Lung (tissue), 12 donors: ENCODE data around the gene LRP1B. TPM values are rescaled to one million over a fixed set of nuclear protein-coding genes. Genes with fewer than 3 reads are reported as not detected.

Experiments
- ATAC-seq: fragments of 200-7000 bp; cut with Tn5 transposase; one replicate; pipeline ENCODE4 v1.9.1; 2020; ENCODE audit warnings: moderate number of reproducible peaks; ENCODE audit not compliant: insufficient read depth, low FRiP score
- DNase-seq, 3 donors: peaks; one replicate each; pipeline ENCODE4 v3.0.0-alpha.2; 2013 to 2017
- H3K27ac ChIP-seq, 2 donors: one replicate each; pipeline ENCODE4 v1.5.1; 2013; ENCODE audit warnings: mild to moderate bottlenecking in 2 of 2, moderate library complexity in 2 of 2, control low read depth in 1 of 2, inconsistent platforms in 1 of 2, low read depth in 1 of 2, low read length in 1 of 2
- H3K27me3 ChIP-seq, 3 donors: one replicate each; pipeline ENCODE4 v1.5.1; 2013; ENCODE audit warnings: low read length in 2 of 3; ENCODE audit not compliant: control insufficient read depth in 3 of 3, insufficient read depth in 3 of 3
- H3K36me3 ChIP-seq, 4 donors: one replicate each; pipeline ENCODE4 v1.5.1; 2013; ENCODE audit warnings: low read length in 4 of 4, mild to moderate bottlenecking in 1 of 4, moderate library complexity in 1 of 4; ENCODE audit not compliant: control insufficient read depth in 4 of 4, insufficient read depth in 4 of 4
- H3K4me1 ChIP-seq, 5 donors: one replicate each; pipeline ENCODE4 v1.5.1; 2013; ENCODE audit warnings: low read length in 5 of 5, mild to moderate bottlenecking in 2 of 5, moderate library complexity in 1 of 5; ENCODE audit not compliant: control insufficient read depth in 5 of 5, insufficient read depth in 5 of 5
- H3K4me3 ChIP-seq: one replicate; pipeline ENCODE4 v1.5.1; 2013; ENCODE audit warnings: mild to moderate bottlenecking, control low read depth, moderate library complexity
- H3K9ac ChIP-seq, 2 donors: one replicate each; pipeline ENCODE4 v1.5.1; 2013; ENCODE audit warnings: low read length in 2 of 2, control low read depth in 1 of 2; ENCODE audit not compliant: insufficient read depth in 1 of 2
- H3K9me3 ChIP-seq, 4 donors: one replicate each; pipeline ENCODE4 v1.5.1; 2013; ENCODE audit warnings: low read length in 3 of 4, mild to moderate bottlenecking in 1 of 4, moderate library complexity in 1 of 4; ENCODE audit not compliant: control insufficient read depth in 4 of 4, insufficient read depth in 3 of 4
- CTCF ChIP-seq: IDR thresholded peaks from 2 replicates; pipeline ENCODE4 v1.5.1; 2012; ENCODE audit warnings: mild to moderate bottlenecking; ENCODE audit errors: control extremely low read depth, extremely low read depth
- WGBS, 2 donors: extraction: QIAGEN DNeasy Blood & Tissue Kit; methylation state at CpG; one replicate each; pipeline ENCODE4 v1.1.7; 2013; 5-methylcytosine and 5-hydroxymethylcytosine counted together
- polyA plus RNA-seq, 2 donors: library from polyadenylated mRNA; stranded (reverse); fragments of 200-250 nt; gene quantifications; one replicate each; pipeline ENCODE4 v1.2.1, GENCODE V29; 2013
- total RNA-seq, 2 donors: library from RNA; depleted of rRNA in 1 of 2; stranded (reverse); fragments of >200 nt in 1 of 2; gene quantifications; one replicate each; pipeline ENCODE4 v1.2.1, GENCODE V29; 2014 to 2021
- donor health status: control.
- donor health status: control.
- donor health status: Bipolar disorder and iron deficiency.
- donor health status: healthy.
- donor health status: DM: yes; HTN: yes; CAD: no.

LRP1B gene
- total and polyA plus RNA-seq, 4 donors = 0.01 to 6.5 (median 0.16) TPM

- no peak overlapping the region for H3K4me3 ChIP-seq
- H3K36me3 ChIP-seq = no peaks in the 10 kb centered on the region
- no peak for TF ChIP-seq CTCF
- no peak overlapping the region for H3K27ac ChIP-seq
- ATAC-seq = no peak
- no peak overlapping the region for H3K9ac ChIP-seq
- no peaks in the 10 kb centered on the region for H3K9me3 ChIP-seq
- H3K27me3 ChIP-seq = no peaks in the 10 kb centered on the region
- no peaks in the 10 kb centered on the region for H3K4me1 ChIP-seq
- DNase-seq = no peak
- 76 to 90% methylated on average over 5 of the region's 5 CpGs for WGBS, 2 donors
These were observed 1503.7 kb downstream of the LRP1B start for GRCh38 chr2:140627136-140627535.

- H3K4me1 ChIP-seq = no peaks in the 10 kb centered on the region
- DNase-seq = no peak
- no peaks in the 10 kb centered on the region for H3K9me3 ChIP-seq
- no peak overlapping the region for H3K4me3 ChIP-seq
- H3K27me3 ChIP-seq = no peaks in the 10 kb centered on the region
- TF ChIP-seq CTCF = no peak
- H3K27ac ChIP-seq = no peak overlapping the region
- WGBS, 2 donors = 78 to 87% methylated on average over 3 of the region's 3 CpGs
- no peak overlapping the region for H3K9ac ChIP-seq
- no peak for ATAC-seq
- H3K36me3 ChIP-seq = no peaks in the 10 kb centered on the region
These were observed 1506.6 kb downstream of the LRP1B start for GRCh38 chr2:140624200-140624599.

- Histone ChIP-seq H3K9me3 (no peaks in the 10 kb centered on the region), H3K27me3 (no peaks in the 10 kb centered on the region), H3K4me3 (no peak overlapping the region), H3K9ac (no peak overlapping the region), H3K4me1 (no peaks in the 10 kb centered on the region), H3K27ac (no peak overlapping the region), H3K36me3 (no peaks in the 10 kb centered on the region)
- no peak for ATAC-seq
- no peak for DNase-seq
- TF ChIP-seq CTCF = no peak
- WGBS, 2 donors = 91 to 92% methylated on average over 3 of the region's 3 CpGs
These were observed 1509.0 kb downstream of the LRP1B start for GRCh38 chr2:140621583-140622362.
